Fibroblast of the aortic adventitia (primary cell): Measurements from ENCODE around the gene NECAB3. TPM values are rescaled to one million over a fixed set of nuclear protein-coding genes. Genes with fewer than 3 reads are reported as not detected.

Experiments used
- DNase-seq: peaks from one replicate; pipeline ENCODE4 v3.0.0-alpha.2; 2010; ENCODE audit warnings: low read depth
- H3K4me3 ChIP-seq: 2 replicates; pipeline ENCODE4 v1.5.1; 2011; ENCODE audit warnings: low read depth, mild to moderate bottlenecking, control low read depth, low read length, moderate library complexity
- CTCF ChIP-seq: IDR thresholded peaks from 2 replicates; pipeline ENCODE4 v1.5.1; 2011; ENCODE audit warnings: mild to moderate bottlenecking, low read length, control low read depth, inconsistent platforms; ENCODE audit not compliant: insufficient read depth
- total RNA-seq: library from RNA; depleted of rRNA; stranded (reverse); fragments of >200 nt; gene quantifications from 2 replicates; pipeline ENCODE4 v1.2.3, GENCODE V29; 2012; ENCODE audit warnings: low replicate concordance

The NECAB3 gene
- total RNA-seq, 1 donor, result 17.6 TPM

- TF ChIP-seq CTCF, result no peak
- H3K4me3 ChIP-seq, result no peak overlapping the region
- DNase-seq, result no peak
These were observed 10.5 kb upstream of the NECAB3 start for GRCh38 chr20:33684533-33685327.

- H3K4me3 ChIP-seq, result no peak overlapping the region
- TF ChIP-seq CTCF, result no peak
- DNase-seq, result no peak
These were observed 7.6 kb upstream of the NECAB3 start for GRCh38 chr20:33681728-33682353.

- no peak for TF ChIP-seq CTCF
- DNase-seq, result no peak
- no peak overlapping the region for H3K4me3 ChIP-seq
These were observed 7.1 kb upstream of the NECAB3 start for GRCh38 chr20:33681288-33681687.

- TF ChIP-seq CTCF, result no peak
- H3K4me3 ChIP-seq, result no peak overlapping the region
- peak; percentile 78 for DNase-seq
These were observed 6.5 kb upstream of the NECAB3 start for GRCh38 chr20:33680686-33681085.

- H3K4me3 ChIP-seq, result no peak overlapping the region
- DNase-seq, result no peak
- no peak for TF ChIP-seq CTCF
These were observed 5.7 kb upstream of the NECAB3 start for GRCh38 chr20:33679758-33680485.

- no peak overlapping the region for H3K4me3 ChIP-seq
- no peak for TF ChIP-seq CTCF
- no peak for DNase-seq
These were observed 3.9 kb upstream of the NECAB3 start for GRCh38 chr20:33677991-33678702.
